Esophagus squamous epithelium (tissue), 4 donors: ENCODE data around the gene ZNF512.

Source experiments
- POLR2A ChIP-seq, 4 donors: fragments of 450-650 bp; IDR thresholded peaks; one replicate each; pipeline ENCODE4 v1.6.1; 2017; ENCODE audit warnings: antibody characterized with exemption in 4 of 4, mild to moderate bottlenecking in 4 of 4, moderate library complexity in 3 of 4
- TF ChIP-seq, protein P1 (sequence below), 6 experiments: fragments of 450-650 bp in 4 of 6; fragments of 200-600 bp in 2 of 6; sonication (generic) in 2 of 6; IDR thresholded peaks; one replicate each; pipeline ENCODE4 v1.5.1; 2016 to 2019; ENCODE audit warnings: antibody characterized with exemption in 6 of 6, mild to moderate bottlenecking in 4 of 6, moderate library complexity in 4 of 6

- TF ChIP-seq, protein P1, sequence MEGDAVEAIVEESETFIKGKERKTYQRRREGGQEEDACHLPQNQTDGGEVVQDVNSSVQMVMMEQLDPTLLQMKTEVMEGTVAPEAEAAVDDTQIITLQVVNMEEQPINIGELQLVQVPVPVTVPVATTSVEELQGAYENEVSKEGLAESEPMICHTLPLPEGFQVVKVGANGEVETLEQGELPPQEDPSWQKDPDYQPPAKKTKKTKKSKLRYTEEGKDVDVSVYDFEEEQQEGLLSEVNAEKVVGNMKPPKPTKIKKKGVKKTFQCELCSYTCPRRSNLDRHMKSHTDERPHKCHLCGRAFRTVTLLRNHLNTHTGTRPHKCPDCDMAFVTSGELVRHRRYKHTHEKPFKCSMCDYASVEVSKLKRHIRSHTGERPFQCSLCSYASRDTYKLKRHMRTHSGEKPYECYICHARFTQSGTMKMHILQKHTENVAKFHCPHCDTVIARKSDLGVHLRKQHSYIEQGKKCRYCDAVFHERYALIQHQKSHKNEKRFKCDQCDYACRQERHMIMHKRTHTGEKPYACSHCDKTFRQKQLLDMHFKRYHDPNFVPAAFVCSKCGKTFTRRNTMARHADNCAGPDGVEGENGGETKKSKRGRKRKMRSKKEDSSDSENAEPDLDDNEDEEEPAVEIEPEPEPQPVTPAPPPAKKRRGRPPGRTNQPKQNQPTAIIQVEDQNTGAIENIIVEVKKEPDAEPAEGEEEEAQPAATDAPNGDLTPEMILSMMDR (IDR thresholded peaks at IDR 0.05), result no peak
- TF ChIP-seq POLR2A (IDR thresholded peaks at IDR 0.05), result no peak
These were observed 13.4 kb upstream of the ZNF512 start for GRCh38 chr2:27569398-27569797.
